DND-41 (cell line): ENCODE results near the gene FASN.

Experiments
- ATAC-seq: fragments of 200-7000 bp; cut with Tn5 transposase; 3 replicates; pipeline ENCODE4 v1.9.1; 2021; ENCODE audit warnings: low read depth; ENCODE audit not compliant: insufficient read depth
- DNase-seq: peaks from one replicate; pipeline ENCODE4 v3.0.0-alpha.2; 2020
- H2AFZ ChIP-seq: 2 replicates; pipeline ENCODE4 v1.6.0; 2012; ENCODE audit warnings: low read depth, low read length
- H3K27ac ChIP-seq: 2 replicates; pipeline ENCODE4 v1.5.1; 2012; ENCODE audit warnings: low read length, inconsistent platforms
- H3K27me3 ChIP-seq: fragments of 200-600 bp; sonication (generic); 2 replicates; pipeline ENCODE4 v1.6.0; 2012; ENCODE audit warnings: low read length, mild to moderate bottlenecking, inconsistent platforms; ENCODE audit not compliant: insufficient read depth, poor library complexity
- H3K36me3 ChIP-seq: 2 replicates; pipeline ENCODE4 v1.5.1; 2012; ENCODE audit warnings: low read length, inconsistent platforms; ENCODE audit not compliant: insufficient read depth
- H3K4me1 ChIP-seq: 2 replicates; pipeline ENCODE4 v1.5.1; 2012; ENCODE audit warnings: mild to moderate bottlenecking, low read length; ENCODE audit not compliant: insufficient read depth
- H3K4me2 ChIP-seq: 2 replicates; pipeline ENCODE4 v1.6.0; 2012; ENCODE audit warnings: mild to moderate bottlenecking, moderate library complexity, low read length, inconsistent platforms; ENCODE audit not compliant: insufficient read depth
- H3K4me3 ChIP-seq, 2 experiments: fragments of 200-600 bp in 1 of 2; shearing (Covaris generic) in 1 of 2; 2 replicates each; pipeline ENCODE4 v1.5.1; 2012 to 2016; ENCODE audit warnings: inconsistent platforms in 2 of 2, low read length in 2 of 2, mild to moderate bottlenecking in 2 of 2, low read depth in 1 of 2, moderate library complexity in 1 of 2
- H3K79me2 ChIP-seq: 2 replicates; pipeline ENCODE4 v1.6.0; 2012; ENCODE audit warnings: low read length, inconsistent platforms; ENCODE audit not compliant: insufficient read depth
- H3K9ac ChIP-seq: 2 replicates; pipeline ENCODE4 v1.6.0; 2012; ENCODE audit warnings: low read depth, mild to moderate bottlenecking, inconsistent platforms, low read length, moderate library complexity
- H3K9me3 ChIP-seq: 2 replicates; pipeline ENCODE4 v1.5.1; 2012; ENCODE audit warnings: low read length, moderate library complexity, mild to moderate bottlenecking, inconsistent platforms; ENCODE audit not compliant: insufficient read depth, severe bottlenecking
- H4K20me1 ChIP-seq: 2 replicates; pipeline ENCODE4 v1.6.0; 2012; ENCODE audit warnings: low read length; ENCODE audit not compliant: insufficient read depth
- CTCF ChIP-seq: IDR thresholded peaks from 2 replicates; pipeline ENCODE4 v1.5.1; 2012; ENCODE audit warnings: borderline replicate concordance, low read length, moderate library complexity, mild to moderate bottlenecking; ENCODE audit not compliant: poor library complexity, severe bottlenecking; ENCODE audit errors: extremely low read depth
- EZH2 ChIP-seq: IDR thresholded peaks from 3 replicates; pipeline ENCODE4 v1.6.1; 2012; ENCODE audit warnings: borderline replicate concordance, low read depth, mild to moderate bottlenecking, moderate library complexity, low read length, inconsistent platforms; ENCODE audit not compliant: severe bottlenecking

Gene FASN

GRCh38 chr17:82036634-82037091 lies 61.4 kb downstream of the FASN start:
- peaks cover 28% of the 10 kb centered on the region for H3K36me3 ChIP-seq
- H2AFZ ChIP-seq = peak overlapping the region; percentile 65
- H3K27ac ChIP-seq = peak overlapping the region; percentile 77
- H3K4me3 ChIP-seq = peak overlapping the region; percentile 67 to 68
- H3K9ac ChIP-seq = peak overlapping the region; percentile 74
- TF ChIP-seq CTCF (no peak), EZH2 (no peak)
- peaks cover 21% of the 10 kb centered on the region for H3K79me2 ChIP-seq
- H3K9me3 ChIP-seq = no peaks in the 10 kb centered on the region
- no peak for DNase-seq
- peak overlapping the region; percentile 85 for H3K4me2 ChIP-seq
- peaks cover 29% of the 10 kb centered on the region for H4K20me1 ChIP-seq
- no peaks in the 10 kb centered on the region for H3K27me3 ChIP-seq
- peaks cover 36% of the 10 kb centered on the region for H3K4me1 ChIP-seq
- no peak for ATAC-seq

GRCh38 chr17:82035956-82036633 lies 61.9 kb downstream of the FASN start:
- Histone ChIP-seq H2AFZ (no peak overlapping the region), H3K4me3 (peak overlapping the region; percentile 67 to 68; a peak in 3 of 4 replicates), H3K36me3 (peaks cover 28% of the 10 kb centered on the region), H3K9me3 (no peaks in the 10 kb centered on the region), H3K9ac (peak overlapping the region; percentile 74), H3K4me2 (peak overlapping the region; percentile 85), H3K27me3 (no peaks in the 10 kb centered on the region), H3K79me2 (peaks cover 21% of the 10 kb centered on the region), H3K4me1 (peaks cover 36% of the 10 kb centered on the region), H3K27ac (peak overlapping the region; percentile 77), H4K20me1 (peaks cover 29% of the 10 kb centered on the region)
- ATAC-seq (no peak), DNase-seq (no peak)
- no peak for TF ChIP-seq CTCF
- TF ChIP-seq EZH2 = no peak

- Histone ChIP-seq H3K9ac (peak overlapping the region; percentile 74; the same call in 1 of the 2 replicates), H3K27me3 (no peaks in the 10 kb centered on the region), H3K9me3 (no peaks in the 10 kb centered on the region), H3K79me2 (peaks cover 21% of the 10 kb centered on the region), H4K20me1 (peaks cover 29% of the 10 kb centered on the region), H3K4me3 (0 out of 4 replicates have a peak overlapping the region, but pooled peaks of 1 of the 2 experiments have one; percentile 68), H2AFZ (no peak overlapping the region), H3K27ac (no peak overlapping the region), H3K4me2 (peak overlapping the region; percentile 85; the same call in 1 of the 2 replicates), H3K36me3 (peaks cover 28% of the 10 kb centered on the region), H3K4me1 (peaks cover 42% of the 10 kb centered on the region)
- TF ChIP-seq CTCF = no peak
- TF ChIP-seq EZH2 = no peak
- ATAC-seq = no peak
- DNase-seq = no peak
Observed at GRCh38 chr17:82035488-82035887, 62.5 kb downstream of the FASN start.
